DMS79 (cell line): ENCODE data around the gene SLC16A10.
"Not testable (repeated sequence)": the region's sequence is repeated elsewhere in the genome, so short reads cannot be mapped to it uniquely, and the experiment has no call there.

Experiments used
- DNase-seq: peaks from one replicate; lab custom pipeline; 2025; lab: John Stamatoyannopoulos, UW

The SLC16A10 gene

DNA sequence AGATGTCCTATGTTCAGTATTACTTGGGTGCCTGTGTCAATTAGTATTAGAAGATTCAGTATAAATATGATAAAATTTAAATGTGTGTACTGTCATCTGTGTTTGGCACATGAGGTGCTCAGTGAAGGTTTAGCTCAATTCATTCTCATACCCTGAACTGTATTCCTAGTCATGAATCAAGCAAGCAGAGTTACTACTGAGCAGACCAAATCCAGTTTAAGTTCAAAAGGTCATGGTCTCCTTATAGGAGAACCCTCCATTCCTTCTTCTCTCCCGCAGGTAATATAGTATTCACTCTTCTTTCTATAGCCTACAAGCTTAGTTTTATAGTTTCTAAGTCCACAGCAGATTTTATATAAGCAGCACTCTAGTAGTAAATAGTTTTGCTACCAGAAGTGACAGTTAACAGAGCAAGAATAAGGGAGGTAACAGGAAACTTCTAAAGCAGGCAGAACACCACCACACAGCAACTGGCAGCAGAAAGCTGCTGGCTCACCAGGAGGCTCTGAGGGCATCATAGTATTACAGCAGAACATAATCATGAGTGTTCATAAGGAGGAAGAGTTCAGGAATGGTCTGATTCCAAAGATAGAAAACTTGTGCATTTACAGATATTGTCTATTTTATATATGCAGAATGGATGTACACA lies 133.2 kb downstream of the SLC16A10 start:
- DNase-seq: no peak

GRCh38 chr6:111221804-111222203 lies 134.5 kb downstream of the SLC16A10 start:
- DNase-seq: no peak

GRCh38 chr6:111222341-111222740 lies 135.0 kb downstream of the SLC16A10 start:
- DNase-seq: no peak

GRCh38 chr6:111228094-111228493 lies 140.8 kb downstream of the SLC16A10 start:
- no peak for DNase-seq

GRCh38 chr6:111230351-111231089 lies 143.2 kb downstream of the SLC16A10 start:
- DNase-seq: no peak

GRCh38 chr6:111231090-111231459 lies 143.8 kb downstream of the SLC16A10 start:
- DNase-seq: no peak

DNA sequence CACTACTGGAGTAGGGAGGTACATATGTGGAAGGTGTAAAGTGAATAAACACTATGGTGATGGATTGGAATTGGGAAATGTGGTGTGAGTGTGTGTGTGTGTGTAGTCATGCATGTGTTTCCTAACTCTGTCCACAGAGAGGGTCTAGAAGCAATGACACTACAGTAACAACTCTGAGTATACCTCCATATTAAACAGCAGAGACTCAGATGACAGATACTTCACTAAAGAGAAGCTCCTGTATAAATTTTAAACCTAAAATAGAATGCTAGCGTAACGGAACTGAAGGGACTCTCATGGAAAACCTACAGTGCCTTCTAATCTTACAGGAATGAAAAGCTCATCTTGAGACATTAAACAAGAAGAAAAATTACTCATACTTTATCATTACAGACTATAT lies 150.5 kb downstream of the SLC16A10 start:
- DNase-seq: no peak

DNA sequence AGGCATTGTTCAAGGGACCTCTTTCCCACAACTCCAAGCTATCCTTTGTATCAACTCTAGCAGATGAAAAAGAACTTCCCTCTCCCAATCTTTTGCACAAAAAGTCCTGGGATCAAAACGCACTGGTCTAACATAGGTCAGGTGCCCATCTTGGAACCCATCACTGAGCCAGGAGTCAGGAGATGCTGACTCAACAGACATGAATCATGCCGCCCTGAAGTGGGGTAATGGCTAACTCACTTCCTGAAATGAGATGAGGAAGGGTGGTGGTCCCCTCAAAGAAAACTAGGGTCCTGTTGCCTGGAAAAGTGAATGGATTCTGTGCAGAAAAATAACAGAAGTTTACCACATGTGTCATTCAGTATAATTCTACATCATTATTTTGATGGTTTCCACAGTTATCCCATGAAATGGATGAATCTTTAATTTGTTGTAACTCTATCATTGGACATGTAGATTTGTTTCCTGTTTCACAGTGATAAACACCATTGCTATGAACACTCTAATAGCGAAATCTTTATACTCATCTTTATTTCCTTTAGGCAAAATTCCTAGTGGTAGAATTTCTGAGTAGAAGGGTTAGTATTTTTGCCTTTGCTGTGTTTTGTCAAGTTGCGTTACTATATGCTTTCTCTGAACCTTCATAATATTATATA lies 151.3 kb downstream of the SLC16A10 start:
- no peak for DNase-seq

DNA sequence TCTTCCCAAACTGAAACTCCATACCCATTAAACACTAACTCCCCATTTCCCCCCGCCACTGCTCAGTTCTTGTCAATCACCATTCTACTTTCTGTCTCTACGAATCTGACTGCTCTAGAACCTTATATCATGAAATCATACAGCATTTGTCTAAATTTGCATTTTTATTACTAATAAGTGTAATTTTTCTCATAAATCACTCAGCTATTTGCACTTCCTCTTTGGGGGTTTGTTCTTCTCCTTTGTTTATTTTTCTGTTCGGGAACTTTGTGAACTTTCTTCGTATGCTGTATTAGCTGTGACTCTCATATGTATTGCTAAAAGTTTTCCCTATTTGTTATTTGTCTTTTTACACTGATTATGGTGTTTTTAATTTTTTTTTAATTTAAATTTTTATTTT lies 152.2 kb downstream of the SLC16A10 start:
- DNase-seq: no peak

- DNase-seq: no peak
Observed at GRCh38 chr6:111242452-111242851, 155.1 kb downstream of the SLC16A10 start.

GRCh38 chr6:111243095-111243494 lies 155.8 kb downstream of the SLC16A10 start:
- DNase-seq: no peak

DNA sequence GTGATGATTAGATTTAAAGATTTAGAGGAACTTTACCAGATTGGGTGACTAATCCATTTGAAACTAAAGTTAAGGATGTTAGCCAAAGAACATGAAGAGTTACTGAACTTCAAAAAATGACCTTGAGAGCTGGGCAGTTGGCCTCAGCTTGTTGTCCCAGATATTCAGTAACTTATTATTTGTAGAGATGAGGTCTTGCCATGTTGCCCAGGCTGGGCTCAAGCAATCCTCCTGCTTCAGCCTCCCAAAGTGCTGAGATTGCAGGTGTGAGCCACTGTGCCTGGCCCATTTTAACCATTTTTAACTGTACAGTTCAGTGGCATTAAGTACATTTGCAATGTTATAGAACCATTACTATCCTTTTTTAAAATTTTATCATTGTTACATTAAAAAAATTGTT lies 161.5 kb downstream of the SLC16A10 start:
- no peak for DNase-seq

DNA sequence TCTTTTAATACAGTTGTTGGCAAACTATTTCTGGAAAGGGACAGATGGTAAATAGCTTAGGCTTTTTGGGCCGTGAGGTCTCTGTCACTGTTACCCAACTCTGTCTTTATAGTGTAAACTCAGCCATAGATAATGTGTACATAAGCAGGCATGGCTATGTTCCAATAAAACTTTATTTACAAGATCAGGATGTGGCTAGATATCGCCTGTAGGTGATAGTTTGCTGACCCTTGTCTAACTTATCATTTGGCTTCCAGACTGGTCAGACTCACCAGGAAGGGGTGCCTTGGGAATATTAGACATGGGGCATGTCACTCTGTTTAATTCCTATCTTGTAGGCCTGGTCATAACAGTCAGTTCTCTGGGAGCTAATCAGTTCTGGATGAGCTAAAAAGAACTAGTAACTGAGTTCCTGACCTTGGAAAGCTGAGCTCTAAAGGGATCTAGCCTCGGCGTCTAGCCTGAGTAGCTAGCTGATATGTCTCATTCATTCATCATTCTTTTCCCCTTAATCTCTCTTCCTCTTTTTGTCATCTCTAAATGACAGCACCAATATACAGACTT lies 163.6 kb downstream of the SLC16A10 start:
- no peak for DNase-seq

DNA sequence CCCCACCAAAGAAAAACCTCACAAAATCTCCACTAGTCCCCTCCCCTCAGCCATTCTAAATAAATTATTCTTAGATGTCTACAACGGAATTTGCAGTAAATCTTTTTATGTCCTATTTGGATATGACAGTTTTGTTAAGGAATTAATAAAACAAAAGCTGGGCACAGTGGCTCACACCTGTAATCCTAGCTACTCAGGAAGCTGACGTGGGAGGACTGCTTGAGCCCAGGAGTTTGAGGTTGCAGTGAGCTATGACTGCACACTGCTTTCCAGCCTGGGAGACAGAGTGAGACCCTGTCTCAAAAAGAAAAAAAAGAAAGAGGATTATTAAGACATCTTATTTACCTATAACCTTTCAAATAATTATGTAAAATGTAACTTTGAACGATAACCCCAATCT lies 165.4 kb downstream of the SLC16A10 start:
- DNase-seq: no peak

GRCh38 chr6:111254004-111254778 lies 166.9 kb downstream of the SLC16A10 start:
- DNase-seq: no peak

DNA sequence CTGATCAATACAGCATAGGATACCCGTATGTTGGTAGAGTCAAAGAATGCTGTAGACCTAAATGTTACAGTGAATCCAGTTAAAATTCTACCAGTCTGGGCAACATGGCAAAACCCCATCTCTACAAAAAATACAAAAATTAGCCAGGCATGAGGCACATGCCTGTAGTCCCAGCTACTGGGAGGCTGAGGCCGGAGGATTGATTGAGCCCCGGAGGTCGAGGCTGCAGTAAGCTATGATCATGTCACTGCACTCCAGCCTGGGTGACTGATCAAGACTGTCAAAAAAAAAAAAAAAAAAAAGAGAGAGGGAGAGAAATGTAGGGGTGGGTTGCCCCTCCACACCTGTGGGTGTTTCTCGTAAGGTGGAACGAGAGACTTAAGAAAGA lies 167.5 kb downstream of the SLC16A10 start:
- DNase-seq: no peak

DNA sequence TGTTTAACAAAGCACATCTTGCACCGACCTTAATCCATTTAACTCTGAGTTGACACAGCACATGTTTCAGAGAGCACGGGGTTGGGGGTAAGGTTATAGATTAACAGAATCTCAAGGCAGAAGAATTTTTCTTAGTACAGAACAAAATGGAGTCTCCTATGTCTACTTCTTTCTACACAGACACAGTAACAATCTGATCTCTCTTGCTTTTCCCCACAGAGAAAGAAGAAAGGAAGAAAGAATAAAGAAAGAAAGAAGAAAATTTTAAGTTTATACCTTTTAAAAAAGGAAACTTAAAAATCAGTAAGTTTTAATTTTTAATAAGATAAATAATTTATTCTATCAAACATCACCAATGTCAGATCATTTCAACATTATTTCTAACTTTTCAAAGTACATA lies 168.5 kb downstream of the SLC16A10 start:
- not testable (repeated sequence) for DNase-seq

- DNase-seq: no peak
Observed at GRCh38 chr6:111256646-111257045, 169.3 kb downstream of the SLC16A10 start.

GRCh38 chr6:111258010-111258409 lies 170.7 kb downstream of the SLC16A10 start:
- DNase-seq: no peak

DNA sequence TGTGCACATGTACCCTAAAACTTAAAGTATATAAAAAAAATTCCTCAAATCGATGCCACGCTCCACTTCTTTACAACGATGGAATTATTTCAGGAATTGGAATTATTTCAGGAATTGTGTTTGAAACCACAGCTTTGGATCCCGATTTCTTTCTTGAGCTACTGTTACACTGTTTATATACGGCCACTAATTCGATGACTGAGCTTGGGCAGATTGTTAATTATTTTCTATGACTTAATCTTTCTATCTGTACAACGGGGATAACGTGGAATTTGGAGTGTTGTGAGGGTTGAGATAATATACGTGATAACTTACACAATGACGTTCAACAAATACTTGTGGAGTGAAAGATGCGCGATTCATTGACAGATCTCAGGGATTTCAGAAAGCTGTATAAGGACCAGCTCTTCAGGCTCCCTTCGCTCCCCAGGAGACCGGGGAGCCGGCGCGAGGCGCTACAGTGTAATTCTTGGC lies 171.3 kb downstream of the SLC16A10 start:
- no peak for DNase-seq

DNA sequence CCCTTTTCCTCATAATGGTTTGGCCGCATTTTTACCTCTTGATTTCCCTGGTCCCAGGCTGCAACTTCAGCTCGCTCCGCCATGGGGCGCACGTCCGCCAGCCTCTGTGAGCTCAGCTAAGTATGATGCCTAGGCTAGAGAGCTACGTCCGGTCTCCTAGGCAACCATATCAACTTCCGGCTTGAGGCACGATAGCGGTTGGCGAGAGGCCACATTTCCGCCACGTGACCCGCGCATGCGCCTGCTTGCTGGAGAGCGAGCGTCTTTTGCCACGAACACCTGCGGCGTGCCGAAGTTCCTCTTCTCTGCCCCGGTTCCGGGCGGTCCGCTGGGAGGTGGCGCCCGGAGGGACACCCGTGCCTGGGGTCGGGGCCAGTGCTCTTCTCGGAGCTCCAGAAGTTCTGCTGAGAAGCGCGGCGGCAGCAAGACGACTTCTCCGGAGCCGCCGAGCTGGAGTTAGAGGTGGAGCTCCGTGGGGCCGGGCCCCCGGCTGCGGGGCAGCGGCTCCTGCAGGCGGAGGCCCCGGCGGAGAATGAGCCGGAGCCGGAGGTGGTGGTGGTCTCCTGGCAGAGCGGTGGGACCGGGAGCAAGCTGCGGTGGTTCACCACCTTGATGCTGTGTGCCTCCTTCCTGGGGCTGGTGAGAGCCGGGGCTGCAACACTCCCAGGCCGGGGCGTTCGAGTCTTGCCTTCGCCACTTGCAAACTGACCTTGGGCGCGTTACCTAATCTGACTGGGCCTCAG lies 172.0 kb downstream of the SLC16A10 start:
- DNase-seq: peak; percentile 96
